NCI-H1417 (cell line): Measurements from ENCODE around the gene COPS7B.
"Not testable (repeated sequence)": the region's sequence is repeated elsewhere in the genome, so short reads cannot be mapped to it uniquely, and the experiment has no call there.

Experiments
- DNase-seq, 3 experiments: peaks; one replicate each; lab custom pipeline; 2025; lab: John Stamatoyannopoulos, UW

The COPS7B gene

DNA sequence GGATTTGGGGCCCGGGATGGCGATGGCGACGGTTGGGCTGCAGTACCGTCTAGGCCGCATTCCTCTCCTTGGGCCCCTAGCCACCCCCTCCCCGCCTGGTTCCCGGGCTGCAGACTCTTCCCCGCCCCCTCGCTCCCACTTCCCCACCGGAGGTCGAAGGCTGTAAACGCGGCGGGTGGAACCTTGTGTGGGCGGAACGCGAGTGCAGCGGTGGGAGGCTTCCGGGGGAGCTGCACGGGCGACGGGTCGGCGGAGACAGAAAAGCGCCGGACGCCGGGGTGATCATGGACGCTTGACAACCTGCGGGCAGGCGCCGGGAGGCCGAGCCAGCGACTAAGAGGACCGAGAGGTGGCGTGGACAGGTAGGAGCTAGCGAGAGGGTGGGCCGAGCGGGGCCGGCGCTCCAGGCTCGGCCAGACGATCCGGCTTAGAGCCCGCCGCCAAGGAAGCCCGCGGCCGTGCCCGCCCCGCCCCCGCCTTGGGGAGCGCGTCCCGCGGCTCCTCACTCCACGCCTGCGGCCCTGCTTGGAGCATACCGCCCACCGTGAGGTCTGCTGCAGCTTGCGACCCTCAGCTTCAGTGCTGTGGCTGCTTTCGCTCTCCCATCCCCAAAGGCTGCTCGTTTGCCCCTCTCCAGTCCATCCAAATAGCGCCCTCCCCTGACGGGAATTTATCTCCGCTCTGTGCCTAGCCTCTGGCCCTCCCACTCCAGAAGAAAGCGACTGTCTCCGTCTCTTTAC is at the start of gene COPS7B:
Gene COPS7B, plus strand, starts transcription at position 269 of the 740 bp plus-strand sequence. CDS start 2,126 bp downstream, outside the sequence.
- peak; percentile 72 to 85 (median 82) for DNase-seq

DNA sequence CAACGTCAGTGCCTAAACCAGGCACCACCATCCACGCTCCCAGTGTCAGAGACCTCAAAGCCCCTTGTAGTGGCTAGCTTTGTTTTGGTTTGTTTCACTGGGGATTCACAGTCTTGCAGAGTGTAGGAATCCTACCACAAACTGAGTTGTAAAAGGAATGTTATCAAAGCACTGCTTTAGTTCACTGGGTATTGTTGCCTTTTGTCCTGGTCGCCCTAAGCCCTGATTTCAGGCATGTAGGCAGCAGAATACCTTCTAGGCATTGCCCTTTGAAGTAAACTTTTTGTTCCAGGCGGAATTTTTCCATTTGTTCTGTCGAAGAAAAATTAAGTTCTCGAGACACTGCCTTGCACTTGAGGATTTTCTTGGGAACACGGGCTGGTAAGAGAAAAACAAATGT is 48.5 kb upstream of the COPS7B start:
- no peak for DNase-seq

DNA sequence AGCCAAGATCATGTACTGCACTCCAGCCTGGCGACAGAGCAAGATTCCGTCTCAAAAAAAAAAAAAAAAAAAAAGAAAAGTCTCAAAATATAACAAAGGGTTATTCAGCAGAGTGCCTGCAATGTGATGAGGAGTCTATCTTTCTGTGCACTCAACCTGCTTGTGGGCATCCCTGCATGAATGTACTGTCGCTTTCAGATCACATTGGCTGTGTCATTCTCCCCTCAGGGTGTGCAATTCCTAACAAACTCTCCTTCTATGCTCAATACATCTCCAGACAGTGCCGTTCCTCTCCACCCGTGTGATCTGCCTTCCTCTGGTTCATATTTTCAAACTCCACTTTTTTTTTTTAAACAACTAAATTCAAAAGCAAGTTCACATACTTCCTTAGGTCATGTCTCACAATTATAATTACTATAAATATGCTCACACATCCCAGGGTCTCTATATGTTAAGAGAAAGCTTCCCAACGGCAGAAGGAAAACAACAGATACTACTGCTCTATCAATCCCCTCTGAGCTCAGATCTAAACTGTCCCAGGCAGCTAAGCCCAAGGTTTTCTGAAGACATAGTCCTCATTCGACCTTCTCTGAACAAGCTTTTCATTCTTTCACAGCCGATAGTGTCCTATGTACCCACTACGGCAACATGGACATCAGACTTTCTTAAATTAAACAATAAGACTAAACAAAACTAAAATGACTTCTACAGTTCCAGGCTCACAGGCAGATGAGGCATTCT is 42.7 kb upstream of the COPS7B start:
- no peak for DNase-seq

DNA sequence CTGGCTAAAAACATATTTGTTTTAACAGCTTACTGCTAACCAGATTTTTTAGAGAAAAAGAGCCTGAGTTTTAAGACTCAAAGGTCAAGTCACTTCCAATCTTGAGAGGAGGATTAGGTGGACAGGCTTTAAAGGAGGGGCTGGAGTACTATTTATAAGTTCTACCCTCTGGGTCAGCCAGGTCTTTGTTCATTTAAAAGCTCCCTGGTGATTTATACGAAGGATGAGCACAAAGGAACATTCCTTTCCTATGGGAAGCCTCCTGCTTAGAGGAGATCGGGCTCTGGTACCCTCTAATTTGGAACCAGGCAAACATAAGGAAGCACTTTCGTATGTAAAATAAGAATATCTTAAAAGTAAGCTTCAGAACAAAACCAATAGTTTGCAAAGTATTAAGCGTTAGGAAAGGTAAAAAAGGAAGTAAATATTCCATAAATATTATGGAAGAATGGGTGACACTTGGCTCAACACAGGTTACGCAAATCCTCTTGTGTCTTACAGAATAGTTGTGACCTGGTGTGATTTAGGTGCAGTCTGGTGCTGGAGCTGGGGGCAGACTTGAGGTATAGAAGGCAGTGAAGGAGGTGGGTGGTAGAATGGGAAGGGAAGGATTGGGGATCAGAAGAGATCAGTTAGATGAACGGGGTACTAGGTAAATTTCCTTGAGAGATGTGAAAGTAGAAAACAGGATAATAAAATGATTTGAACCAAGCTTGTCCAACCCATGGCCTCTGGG is 40.8 kb upstream of the COPS7B start:
- no peak for DNase-seq

DNA sequence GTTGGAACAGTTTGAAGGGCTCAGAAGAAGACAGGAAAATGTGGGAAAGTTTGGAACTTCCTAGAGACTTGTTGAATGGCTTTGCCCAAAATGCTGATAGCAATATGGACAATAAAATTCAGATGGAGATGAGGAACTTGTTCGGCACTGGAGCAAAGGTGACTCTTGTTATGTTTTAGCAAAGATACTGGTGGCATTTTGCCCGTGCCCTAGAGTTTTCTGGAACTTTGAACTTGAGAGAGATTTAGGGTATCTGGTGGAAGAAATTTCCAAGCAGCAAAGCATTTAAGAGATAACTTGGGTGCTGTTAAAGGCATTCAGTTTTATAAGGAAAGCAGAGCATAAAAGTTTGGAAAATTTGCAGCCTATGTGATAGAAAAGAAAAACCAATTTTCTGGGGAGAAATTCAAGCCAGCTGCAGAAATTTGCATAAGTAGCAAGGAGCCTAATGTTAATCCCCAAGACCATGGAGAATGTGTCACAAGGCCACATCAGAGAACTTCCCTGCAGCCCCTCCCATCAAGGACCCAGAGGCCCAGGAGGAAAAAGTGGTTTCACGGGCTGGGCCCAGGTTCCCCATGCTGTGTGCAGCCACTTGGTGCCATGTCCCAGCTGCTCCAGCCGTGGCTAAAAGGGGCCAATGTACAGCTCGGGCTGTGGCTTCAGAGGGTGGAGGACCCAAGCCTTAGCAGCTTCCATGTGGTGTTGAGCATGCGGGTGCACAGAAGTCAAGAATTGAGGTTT is 37.9 kb upstream of the COPS7B start:
- not testable (repeated sequence) for DNase-seq

- DNase-seq = peak in 1 of 3 experiments; percentile 54
Observed at GRCh38 chr2:231749016-231749415, 37.2 kb upstream of the COPS7B start.

DNA sequence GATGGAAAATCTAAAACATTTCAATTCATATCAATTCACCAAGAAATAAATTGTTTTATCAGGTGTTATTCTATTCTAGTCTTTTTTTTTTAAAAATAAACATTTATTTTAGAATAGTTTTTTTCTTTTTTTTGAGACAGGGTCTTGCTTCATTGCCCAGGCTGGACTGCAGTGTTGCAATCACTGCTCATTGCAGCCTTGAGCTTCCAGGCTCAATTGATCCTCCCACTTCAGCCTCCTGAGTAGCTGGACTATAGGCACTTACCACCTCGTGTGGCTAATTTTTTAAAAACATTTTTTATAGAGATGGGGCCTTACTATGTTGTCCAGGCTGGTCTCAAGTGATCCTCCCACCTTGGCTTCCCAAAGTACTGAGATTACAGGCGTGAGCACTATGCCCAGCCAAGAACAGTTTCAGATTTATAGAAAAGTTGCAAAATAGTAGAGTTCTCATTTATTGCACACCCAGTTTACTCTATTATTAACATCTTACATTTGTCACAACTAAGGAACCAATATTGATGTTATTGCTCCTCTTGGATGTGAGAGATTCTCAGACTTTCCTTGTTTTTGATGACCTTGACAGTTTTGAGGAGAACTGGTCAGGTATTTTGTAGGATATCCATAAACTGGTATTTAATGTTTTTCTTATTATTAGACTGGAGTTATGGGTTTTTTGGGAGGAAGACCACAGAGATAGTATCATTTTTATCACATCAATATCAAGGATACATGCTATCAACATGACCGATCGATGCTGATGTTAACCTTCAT is 35.0 kb upstream of the COPS7B start:
- DNase-seq = no peak

GRCh38 chr2:231752061-231752460 is 34.2 kb upstream of the COPS7B start:
- no peak for DNase-seq

DNA sequence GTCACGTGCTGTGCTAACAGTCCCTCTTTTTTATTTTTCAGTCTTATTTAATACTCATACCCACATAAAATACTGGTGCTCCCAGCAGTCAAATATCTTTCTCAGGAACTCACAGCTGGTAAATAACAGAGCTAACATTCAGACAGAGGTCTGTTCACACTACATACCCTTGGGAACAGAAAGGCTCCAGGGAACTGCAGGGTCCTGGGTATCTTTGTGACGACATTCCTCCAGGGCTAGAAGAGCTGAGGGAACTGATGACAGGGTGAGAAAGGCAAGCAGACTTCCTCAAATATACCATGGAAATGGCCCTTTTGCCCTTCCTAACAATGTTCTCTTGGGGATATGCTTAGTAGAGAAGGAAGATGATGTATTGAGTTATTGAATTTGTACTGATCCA is 24.5 kb upstream of the COPS7B start:
- DNase-seq = no peak

- no peak for DNase-seq
Observed at GRCh38 chr2:231764124-231764523, 22.1 kb upstream of the COPS7B start.

DNA sequence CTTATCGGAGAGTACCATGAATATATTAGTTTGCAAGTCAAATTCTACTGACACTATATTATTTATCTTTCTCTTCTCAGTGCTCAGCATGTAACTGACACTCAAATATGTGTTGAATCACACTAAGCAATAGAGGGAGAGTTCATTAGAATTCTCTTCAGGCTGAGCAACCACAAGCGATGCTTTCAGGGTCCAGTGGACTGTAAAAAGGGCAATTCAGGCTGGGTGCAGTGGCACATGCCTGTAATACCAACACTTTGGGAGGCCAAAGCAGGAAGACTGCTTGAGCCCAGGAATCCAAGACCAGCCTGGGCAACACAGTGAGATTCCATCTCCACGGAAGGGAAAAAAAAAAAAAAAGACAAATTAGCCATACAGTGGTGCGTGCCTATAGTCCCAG is 21.5 kb upstream of the COPS7B start:
- no peak for DNase-seq

DNA sequence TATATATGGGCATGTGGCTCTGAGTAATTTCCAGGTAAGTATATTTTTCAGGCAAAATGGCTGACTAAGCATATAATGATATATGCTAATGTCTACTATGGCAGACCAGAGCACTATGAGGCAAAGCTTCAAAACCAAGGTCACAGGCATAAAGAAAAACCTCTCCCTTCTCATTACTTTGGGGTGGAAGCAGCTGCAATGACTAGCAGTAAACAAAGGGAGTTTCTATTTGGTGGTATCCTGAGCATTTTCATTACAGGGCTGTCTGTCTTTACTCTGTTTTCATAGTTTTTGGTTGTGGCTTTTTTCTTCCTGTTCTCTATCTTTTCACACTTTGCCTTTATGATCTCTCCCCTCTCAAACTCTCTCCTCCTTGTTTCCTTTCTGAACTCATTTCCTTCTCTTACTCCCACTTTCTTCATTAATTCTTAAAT is 20.7 kb upstream of the COPS7B start:
- DNase-seq = no peak

DNA sequence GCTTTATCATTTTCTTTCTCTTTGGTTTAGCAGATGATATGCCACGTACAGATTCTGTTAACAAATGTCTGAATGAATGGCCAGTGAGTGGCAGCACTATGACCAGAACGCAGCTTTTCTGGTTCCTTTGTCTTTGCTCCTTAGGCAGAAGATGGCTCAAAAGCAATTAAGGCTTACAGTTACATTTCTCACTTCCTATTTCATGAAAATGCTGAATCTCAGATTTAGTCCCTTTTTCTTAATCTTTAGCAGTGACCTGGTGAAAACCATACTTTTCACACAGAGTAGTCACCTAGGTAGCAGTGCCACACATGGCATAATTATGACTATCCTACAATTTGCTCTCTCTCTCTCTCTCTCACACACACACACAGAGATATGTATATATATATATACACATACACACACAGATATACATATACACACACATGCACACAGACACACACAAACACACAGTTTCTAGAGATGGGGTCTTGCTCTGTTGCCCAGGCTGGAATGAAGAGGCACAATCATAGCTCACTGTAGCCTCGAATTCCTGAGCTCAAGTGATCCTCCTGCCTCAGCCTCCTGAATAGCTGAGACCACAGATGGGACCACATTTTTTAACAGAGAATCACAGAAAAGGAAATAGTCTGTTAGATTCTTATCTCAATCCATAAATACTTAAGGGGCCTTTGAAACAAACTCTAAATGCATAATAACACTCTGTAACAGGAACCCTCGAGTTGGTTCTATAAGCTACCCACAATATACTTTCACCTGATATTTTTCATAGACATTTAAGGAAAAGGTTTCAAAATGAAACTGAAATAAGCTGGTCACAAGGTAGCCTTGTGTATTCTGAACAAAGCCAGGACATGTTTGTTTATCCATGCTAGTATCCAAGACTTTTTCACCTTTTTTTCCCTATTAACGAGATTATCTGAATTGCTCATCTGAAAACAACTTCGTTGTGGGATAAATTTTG is 16.8 kb upstream of the COPS7B start:
- DNase-seq = no peak

DNA sequence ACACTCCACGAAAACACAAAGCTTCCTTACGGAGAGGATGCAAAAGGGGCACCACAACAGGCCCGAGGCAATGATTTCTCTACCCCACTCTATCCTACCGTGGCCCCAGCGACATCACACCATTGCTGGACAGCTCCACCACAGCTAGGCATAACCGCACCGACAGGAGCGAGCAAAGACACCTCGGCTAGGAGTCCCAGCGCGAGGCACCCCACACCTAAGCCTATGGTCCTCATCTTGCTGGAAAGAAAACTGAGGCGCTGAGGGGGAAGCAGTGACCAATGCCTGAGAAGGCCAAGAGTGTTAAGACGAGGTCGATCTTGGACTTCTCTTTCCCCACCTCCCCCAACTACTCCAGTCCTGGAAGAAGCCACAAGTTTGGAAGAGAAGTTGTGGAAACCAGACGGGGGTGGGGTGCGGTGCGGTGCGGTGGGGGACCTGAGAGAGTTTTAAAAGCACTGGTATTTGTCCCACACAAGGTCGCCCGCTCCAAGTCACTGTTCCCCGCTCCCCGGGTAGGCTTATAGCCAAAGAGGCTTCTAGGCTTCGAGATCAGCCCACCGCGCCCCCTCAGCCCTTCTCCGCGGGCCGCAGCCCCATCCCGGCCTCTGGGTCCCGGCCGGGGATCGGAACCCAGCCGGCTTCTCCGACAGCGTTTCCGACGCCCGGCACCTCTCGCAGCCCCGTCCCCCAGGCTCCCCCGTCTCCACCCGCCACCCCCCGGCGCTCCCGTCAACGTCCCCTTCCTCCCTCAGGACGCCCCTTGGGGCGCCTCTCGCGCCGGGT is 5.9 kb upstream of the COPS7B start:
- DNase-seq = no peak

- DNase-seq = peak; percentile 91 to 99 (median 99)
Observed at GRCh38 chr2:231780909-231781797, 5.1 kb upstream of the COPS7B start, which contains the start of gene PDE6D. PDE6D (minus strand) TSS chr2:231781282; CDS start chr2:231781114, 168 bp downstream.

GRCh38 chr2:231781798-231782726 is 4.2 kb upstream of the COPS7B start:
- DNase-seq = peak in 1 of 3 experiments; percentile 46

- DNase-seq = peak in 1 of 3 experiments; percentile 27
Observed at GRCh38 chr2:231785413-231785812, 832 bp upstream of the COPS7B start.
